Posterior cingulate gyrus (tissue), 11 donors: ENCODE data around the gene LRRC26.
"Not testable (repeated sequence)": the region's sequence is repeated elsewhere in the genome, so short reads cannot be mapped to it uniquely, and the experiment has no call there.

Source experiments
- DNase-seq, 10 donors: peaks; one replicate each; pipeline versions ENCODE4 v3.0.0 to v3.0.0-alpha.2; 2020 to 2021; ENCODE audit warnings: mixed read lengths in 3 of 10
- intact Hi-C: fragments of 100-400 bp; cut with DNase I; formaldehyde crosslinking; loops from one replicate; pipeline ENCODE4 v1.15.1; 2023

LRRC26 gene

GRCh38 chr9:137122796-137123467 is 46.9 kb downstream of the LRRC26 start:
- DNase-seq, intact Hi-C loops: not testable (repeated sequence)

GRCh38 chr9:137121927-137122795 is 47.7 kb downstream of the LRRC26 start:
- DNase-seq, intact Hi-C loops: not testable (repeated sequence)
